Transverse colon (tissue), 4 donors: ENCODE results near the gene RPL5.

ENCODE experiments used
- CTCF ChIP-seq, 5 experiments: fragments of 200-600 bp in 3 of 5; fragments of 450-650 bp in 2 of 5; sonication (generic) in 3 of 5; IDR thresholded peaks; 1 replicate in 2 of 5; 2 replicates in 3 of 5; pipeline ENCODE4 v1.5.1; 2016 to 2017; ENCODE audit warnings: antibody characterized with exemption in 5 of 5, inconsistent platforms in 3 of 5, mild to moderate bottlenecking in 2 of 5, moderate library complexity in 1 of 5
- EP300 ChIP-seq: sonication (generic); formaldehyde crosslinking; IDR thresholded peaks from one replicate; pipeline ENCODE4 v1.6.1; 2017; ENCODE audit warnings: antibody characterized with exemption, low read depth
- POLR2A ChIP-seq: fragments of 450-650 bp; IDR thresholded peaks from one replicate; pipeline ENCODE4 v1.6.1; 2016; ENCODE audit warnings: antibody characterized with exemption, mild to moderate bottlenecking, moderate library complexity
- POLR2AphosphoS5 ChIP-seq, 3 donors: sonication (generic); formaldehyde crosslinking; IDR thresholded peaks; one replicate each; pipeline ENCODE4 v1.6.1; 2016; ENCODE audit warnings: antibody characterized with exemption in 3 of 3

- TF ChIP-seq CTCF (IDR thresholded peaks at IDR 0.05) (no peak), POLR2AphosphoS5 (IDR thresholded peaks at IDR 0.05) (no peak), POLR2A (no peak), EP300 (no peak)
Measured at GRCh38 chr1:92859400-92860039, 27.7 kb downstream of the RPL5 start.
